Effector memory CD8-positive, alpha-beta T cell (primary cell): ENCODE data around the gene SIRPG.

ENCODE experiments used
- ATAC-seq: fragments of 150-1000 bp; cut with Tn5 transposase; replicated peaks from 2 replicates; pipeline ENCODE4 v1.10.0; 2021; ENCODE audit warnings: mild to moderate bottlenecking, moderate library complexity
- DNase-seq, 3 experiments: peaks; one replicate each; pipeline ENCODE4 v3.0.0; 2021
- H3K27ac Mint-ChIP-seq, 2 donors: one replicate each; pipeline ENCODE4 v1.8.0; 2022; ENCODE audit warnings: mild to moderate bottlenecking in 2 of 2, mixed read lengths in 2 of 2, moderate library complexity in 2 of 2
- H3K27me3 Mint-ChIP-seq, 2 donors: one replicate each; pipeline ENCODE4 v1.8.0; 2022; ENCODE audit warnings: mixed read lengths in 2 of 2
- H3K36me3 Mint-ChIP-seq: one replicate; pipeline ENCODE4 v1.8.0; 2022; ENCODE audit warnings: mild to moderate bottlenecking, moderate library complexity, mixed read lengths; ENCODE audit not compliant: insufficient read depth
- H3K4me1 Mint-ChIP-seq, 2 donors: one replicate each; pipeline ENCODE4 v1.8.0; 2022; ENCODE audit warnings: low read depth in 2 of 2, mixed read lengths in 2 of 2
- H3K4me3 Mint-ChIP-seq, 2 donors: one replicate each; pipeline ENCODE4 v1.8.0; 2022; ENCODE audit warnings: mild to moderate bottlenecking in 2 of 2, mixed read lengths in 2 of 2, moderate library complexity in 2 of 2
- H3K9me3 Mint-ChIP-seq, 2 donors: one replicate each; pipeline ENCODE4 v1.8.0; 2022; ENCODE audit warnings: mixed read lengths in 2 of 2

The SIRPG gene

DNA sequence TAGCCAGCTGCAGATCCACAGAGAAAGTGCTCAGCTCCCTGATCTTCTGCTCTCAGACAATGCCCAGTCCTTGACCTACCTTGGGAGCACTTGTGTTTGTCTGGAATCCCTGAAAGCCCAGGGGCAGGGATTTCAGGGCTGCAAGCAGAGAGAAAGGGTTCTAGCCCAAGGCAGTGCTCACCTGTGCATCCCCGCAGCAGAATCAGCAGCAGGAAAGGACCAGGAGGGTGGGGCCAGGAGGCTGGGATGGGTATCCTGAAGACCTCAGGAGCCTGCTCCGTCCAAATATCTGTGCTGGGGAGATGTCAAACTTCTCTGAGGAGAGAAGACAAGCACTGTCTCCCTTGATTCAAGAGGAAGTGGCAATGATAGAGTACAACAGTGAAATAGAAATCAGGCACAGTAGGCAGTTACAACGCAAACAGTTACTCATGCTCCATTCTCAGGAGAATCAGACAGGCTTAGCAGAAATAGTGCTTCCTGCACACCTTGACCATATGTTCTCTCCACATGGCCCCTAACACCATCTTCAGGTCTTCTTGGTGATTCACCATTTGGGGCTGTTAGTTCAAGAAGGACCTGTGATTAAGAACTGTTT, 28.7 kb upstream of the SIRPG start:
- H3K27ac Mint-ChIP-seq: peak overlapping the region; percentile 38 to 79
- peaks cover 21 to 40% of the 10 kb centered on the region in 2 donors for H3K4me1 Mint-ChIP-seq
- no peak for ATAC-seq

GRCh38 chr20:1685304-1686052, 27.9 kb upstream of the SIRPG start:
- no peaks in the 10 kb centered on the region for H3K36me3 Mint-ChIP-seq
- no peak for DNase-seq
- H3K27ac Mint-ChIP-seq: peak overlapping the region; percentile 74 to 79
- no peaks in the 10 kb centered on the region for H3K27me3 Mint-ChIP-seq
- peak; percentile 24 for ATAC-seq
- H3K4me1 Mint-ChIP-seq: peaks cover 21 to 44% of the 10 kb centered on the region in 2 donors
- H3K9me3 Mint-ChIP-seq: no peaks in the 10 kb centered on the region
- H3K4me3 Mint-ChIP-seq: peak overlapping the region; percentile 65 to 77

More for the DNA sequence above, 28.7 kb upstream of the SIRPG start:
- no peaks in the 10 kb centered on the region for H3K27me3 Mint-ChIP-seq
- peak overlapping the region; percentile 65 to 77 for H3K4me3 Mint-ChIP-seq
- H3K36me3 Mint-ChIP-seq: no peaks in the 10 kb centered on the region
- DNase-seq: no peak
- H3K9me3 Mint-ChIP-seq: no peaks in the 10 kb centered on the region

DNA sequence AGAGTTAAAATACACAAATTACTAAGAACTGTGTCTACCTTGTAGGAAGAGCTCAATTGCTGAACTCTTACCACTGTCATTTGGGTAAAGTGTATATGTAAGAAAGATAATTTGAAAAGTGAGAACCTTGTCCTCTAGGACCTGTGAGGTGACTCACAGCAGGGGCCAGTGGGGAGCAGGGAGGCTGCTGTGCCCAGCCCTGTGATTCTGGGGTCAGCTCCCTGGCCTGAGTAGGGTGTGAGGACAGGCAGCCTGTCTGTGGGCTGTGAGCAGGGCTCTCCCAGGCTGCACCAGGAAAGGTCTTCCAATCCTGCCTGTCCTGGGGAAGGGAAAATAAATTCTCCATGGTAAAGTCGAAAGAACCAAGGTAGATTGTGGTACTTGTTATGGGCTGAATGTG, 27.3 kb upstream of the SIRPG start:
- DNase-seq (no peak), ATAC-seq (no peak)
- Mint-ChIP-seq H3K4me3 (peak overlapping the region; percentile 65 to 77), H3K4me1 (peaks cover 17 to 40% of the 10 kb centered on the region in 2 donors), H3K27ac (peak overlapping the region; percentile 74 to 79), H3K27me3 (no peaks in the 10 kb centered on the region), H3K9me3 (no peaks in the 10 kb centered on the region), H3K36me3 (no peaks in the 10 kb centered on the region)

DNA sequence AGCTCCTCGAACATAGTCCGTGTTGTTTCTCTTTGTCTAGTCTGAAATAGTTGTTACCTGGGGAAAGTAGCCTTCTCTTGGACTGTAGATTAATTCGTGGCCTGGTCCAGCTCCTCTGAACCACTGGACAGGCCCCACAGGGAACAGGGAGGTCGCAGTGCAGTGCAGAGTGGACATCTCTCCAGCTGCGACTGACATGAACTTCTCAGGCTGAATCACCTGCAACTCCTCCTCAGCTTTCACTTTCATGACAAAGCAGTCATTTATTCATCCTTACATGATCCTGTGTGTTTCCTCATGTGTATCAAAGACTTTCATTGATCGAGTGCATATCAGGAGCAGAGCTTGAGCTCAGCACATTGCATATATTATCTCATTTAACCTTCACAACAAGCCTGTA, 19.1 kb upstream of the SIRPG start:
- Mint-ChIP-seq H3K4me1 (peaks cover 54 to 77% of the 10 kb centered on the region in 2 donors), H3K36me3 (peaks cover 2% of the 10 kb centered on the region), H3K4me3 (peak overlapping the region; percentile 42 to 73), H3K27ac (peak overlapping the region; percentile 66 to 87), H3K9me3 (no peaks in the 10 kb centered on the region), H3K27me3 (no peaks in the 10 kb centered on the region)
- DNase-seq (no peak), ATAC-seq (no peak)

DNA sequence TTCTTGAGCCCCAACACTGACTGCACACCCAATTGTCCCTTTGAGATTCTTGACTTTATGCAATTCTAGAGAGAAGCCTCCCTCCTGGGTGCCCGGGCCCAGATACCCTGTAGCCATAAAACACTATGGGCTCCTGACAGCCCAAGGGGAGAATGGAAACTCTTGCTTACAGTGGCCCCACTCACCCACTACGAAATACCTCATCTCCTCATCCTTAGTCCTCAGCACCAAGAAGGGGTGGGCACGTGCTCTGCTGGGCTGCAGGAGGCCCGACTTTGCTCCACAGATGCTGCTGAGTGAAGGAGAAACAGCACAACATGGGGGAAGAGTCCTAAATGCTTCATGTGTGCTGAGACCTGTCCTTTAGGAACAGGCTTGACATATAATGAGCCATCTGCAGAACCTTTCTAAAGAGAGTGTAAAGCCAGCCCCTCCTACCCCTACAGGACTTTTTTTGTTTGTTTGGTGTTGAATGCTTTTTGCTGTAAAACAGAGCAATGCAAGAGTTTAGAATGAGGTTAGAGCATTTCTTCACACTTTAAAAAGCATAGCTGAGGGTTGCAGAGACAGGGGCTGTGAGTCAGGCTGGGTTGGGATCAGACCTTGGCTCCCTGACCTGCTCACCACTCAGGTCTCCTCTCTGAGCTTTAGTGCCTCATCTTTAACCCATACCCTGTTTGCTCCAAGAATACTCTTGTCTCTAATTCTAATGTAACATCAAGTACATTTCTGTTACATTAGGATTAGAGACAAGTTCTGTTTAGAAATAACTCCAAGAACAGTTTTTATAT, 17.6 kb upstream of the SIRPG start:
- H3K36me3 Mint-ChIP-seq: peaks cover 2% of the 10 kb centered on the region
- peak overlapping the region; percentile 66 to 87 for H3K27ac Mint-ChIP-seq
- no peaks in the 10 kb centered on the region for H3K9me3 Mint-ChIP-seq
- no peaks in the 10 kb centered on the region for H3K27me3 Mint-ChIP-seq
- peak overlapping the region; percentile 72 to 73 for H3K4me3 Mint-ChIP-seq
- ATAC-seq (no peak), DNase-seq (no peak)
- peaks cover 66 to 86% of the 10 kb centered on the region in 2 donors for H3K4me1 Mint-ChIP-seq

GRCh38 chr20:1674361-1674760, 16.8 kb upstream of the SIRPG start:
- no peaks in the 10 kb centered on the region for H3K27me3 Mint-ChIP-seq
- H3K4me3 Mint-ChIP-seq: peak overlapping the region; percentile 72 to 73
- no peaks in the 10 kb centered on the region for H3K9me3 Mint-ChIP-seq
- peak; percentile 90 for ATAC-seq
- DNase-seq: peak in 2 of 3 experiments; percentile 16 to 21
- peaks cover 2% of the 10 kb centered on the region for H3K36me3 Mint-ChIP-seq
- peak overlapping the region; percentile 66 to 87 for H3K27ac Mint-ChIP-seq
- H3K4me1 Mint-ChIP-seq: peaks cover 68 to 84% of the 10 kb centered on the region in 2 donors

DNA sequence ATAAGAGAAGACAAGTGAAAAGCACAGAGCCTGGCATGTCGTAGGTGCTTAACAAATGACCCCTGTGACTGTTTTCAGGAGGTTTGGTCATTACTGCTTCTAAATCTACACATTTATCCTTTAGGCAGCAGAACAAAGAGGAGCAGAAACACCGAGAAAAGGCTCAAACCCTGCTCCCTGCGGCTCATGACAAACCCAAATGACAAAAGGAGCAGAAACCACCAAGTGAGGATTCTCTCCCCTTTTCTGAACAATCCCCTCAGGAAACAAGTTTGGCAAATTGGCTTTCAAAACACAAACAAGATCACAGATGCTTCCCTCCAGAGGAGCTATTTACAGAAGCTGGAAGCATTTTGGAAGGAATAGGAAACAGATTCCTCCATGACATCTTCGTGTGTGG, 15.8 kb upstream of the SIRPG start:
- DNase-seq (no peak), ATAC-seq (no peak)
- Mint-ChIP-seq H3K4me1 (peaks cover 70 to 82% of the 10 kb centered on the region in 2 donors), H3K9me3 (no peaks in the 10 kb centered on the region), H3K4me3 (peak overlapping the region; percentile 42 to 72), H3K36me3 (peaks cover 2% of the 10 kb centered on the region), H3K27me3 (no peaks in the 10 kb centered on the region), H3K27ac (peak overlapping the region; percentile 66 to 87)

- Mint-ChIP-seq H3K27me3 (no peaks in the 10 kb centered on the region), H3K9me3 (no peaks in the 10 kb centered on the region), H3K4me1 (peaks cover 68 to 78% of the 10 kb centered on the region in 2 donors), H3K36me3 (peaks cover 2% of the 10 kb centered on the region), H3K4me3 (peak overlapping the region; percentile 42 to 72), H3K27ac (peak overlapping the region; percentile 66 to 87)
- DNase-seq: no peak
- ATAC-seq: no peak
These were observed 15.1 kb upstream of the SIRPG start for GRCh38 chr20:1672728-1673127.

- Mint-ChIP-seq H3K36me3 (peaks cover 2% of the 10 kb centered on the region), H3K4me1 (peaks cover 68 to 78% of the 10 kb centered on the region in 2 donors), H3K4me3 (peak overlapping the region; percentile 41 to 72), H3K27me3 (no peaks in the 10 kb centered on the region), H3K27ac (peak overlapping the region; percentile 66 to 87), H3K9me3 (no peaks in the 10 kb centered on the region)
- ATAC-seq: no peak
- no peak for DNase-seq
These were observed 14.5 kb upstream of the SIRPG start for GRCh38 chr20:1671891-1672669.

- ATAC-seq (no peak), DNase-seq (no peak)
- Mint-ChIP-seq H3K27me3 (no peaks in the 10 kb centered on the region), H3K9me3 (no peaks in the 10 kb centered on the region), H3K4me1 (peaks cover 59 to 62% of the 10 kb centered on the region in 2 donors), H3K36me3 (no peaks in the 10 kb centered on the region), H3K27ac (peak overlapping the region in 1 of 2 donors; percentile 71), H3K4me3 (no peak overlapping the region)
These were observed 11.7 kb upstream of the SIRPG start for GRCh38 chr20:1669304-1669703.

DNA sequence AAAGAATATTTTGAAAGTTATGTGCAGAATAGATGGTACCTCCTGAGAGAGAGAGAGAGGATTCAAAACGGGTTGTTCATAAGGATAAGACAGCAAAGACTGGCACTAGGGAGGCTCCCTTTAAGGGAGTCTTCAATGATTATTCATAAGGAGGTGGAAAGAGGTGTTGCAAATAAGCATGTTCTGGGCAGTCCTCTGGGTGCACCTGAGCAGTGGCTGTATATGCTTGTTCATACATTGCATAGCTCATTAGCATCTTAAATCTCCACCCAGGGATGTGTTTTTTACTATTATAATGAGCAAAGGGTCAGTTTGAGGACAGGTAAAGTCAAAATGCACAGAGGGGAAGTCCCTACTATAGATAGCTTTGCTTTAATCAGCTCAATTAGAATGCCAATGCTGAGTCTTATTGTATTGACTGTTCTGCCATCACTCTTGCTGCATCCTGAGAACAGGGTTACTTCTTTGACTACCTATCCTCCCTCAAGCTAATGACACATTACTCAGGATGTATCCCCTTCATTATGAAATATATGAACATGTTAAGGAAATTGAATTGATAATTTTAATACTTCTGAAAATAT, 10.0 kb upstream of the SIRPG start:
- Mint-ChIP-seq H3K36me3 (peaks cover 3% of the 10 kb centered on the region), H3K4me3 (no peak overlapping the region), H3K4me1 (peaks cover 58 to 63% of the 10 kb centered on the region in 2 donors), H3K9me3 (no peaks in the 10 kb centered on the region), H3K27me3 (no peaks in the 10 kb centered on the region), H3K27ac (peak overlapping the region in 1 of 2 donors; percentile 86)
- ATAC-seq (no peak), DNase-seq (no peak)

- peaks cover 3% of the 10 kb centered on the region for H3K36me3 Mint-ChIP-seq
- peak overlapping the region in 1 of 2 donors; percentile 65 for H3K27ac Mint-ChIP-seq
- H3K27me3 Mint-ChIP-seq: no peaks in the 10 kb centered on the region
- DNase-seq (no peak), ATAC-seq (no peak)
- H3K9me3 Mint-ChIP-seq: no peaks in the 10 kb centered on the region
- no peak overlapping the region for H3K4me3 Mint-ChIP-seq
- H3K4me1 Mint-ChIP-seq: peaks cover 58 to 62% of the 10 kb centered on the region in 2 donors
These were observed 9.2 kb upstream of the SIRPG start for GRCh38 chr20:1666802-1667201.
